ENCODE data around the gene OSBPL7. TPM values are rescaled to one million over a fixed set of nuclear protein-coding genes. Genes with fewer than 3 reads are reported as not detected.

Gene OSBPL7
- total and polyA plus RNA-seq, 2 donors (not counting 1 experiment from before 2014, with no cell fraction given), result 51.0 to 61.3 TPM

GRCh38 chr17:47840742-47841487, 19.3 kb upstream of the OSBPL7 start, which contains the start of gene SCRN2:
SCRN2 (minus strand) TSS chr17:47841273; CDS start chr17:47840843, 430 bp downstream.
- WGBS (ENCODE audit: insufficient coverage), result under 1% methylated on average over 55 of the region's 55 CpGs
- ATAC-seq (ENCODE audit: low read depth) (peak; percentile 94), DNase-seq (peak; percentile 90)
- H3K79me2 ChIP-seq (ENCODE audit: control insufficient read depth, insufficient read depth, low read length), result peaks cover 11% of the 10 kb centered on the region
- H3K36me3 ChIP-seq (replicated peaks in 1 of 2; ENCODE audit: control extremely low read depth in 1 of 2, control insufficient read depth in 1 of 2, extremely low read depth in 1 of 2, insufficient read depth in 2 of 2, low read length in 1 of 2), result peaks cover 0 to 11% of the 10 kb centered on the region in 2 experiments
- peak within 1 kb of the TSS; percentile 89 for H3K27ac Mint-ChIP-seq
- POLR2A ChIA-PET, result interaction anchor here (1.1 to 1.6 kb wide), 5 partner anchors 10 to 191 kb away, joined by 4 to 14 read pairs (median 8); partner anchors contain the start of genes CDK5RAP3, KPNB1, LRRC46 and MRPL10
- CTCF ChIA-PET, result interaction anchor here (1.0 to 19.9 kb wide), 19 partner anchors 9 to 180 kb away, joined by 3 to 436 read pairs (median 3); partner anchors contain the start of genes CDK5RAP3, LRRC46, MRPL10 and SP2
- H3K9ac ChIP-seq (ENCODE audit: low read length), result peak within 1 kb of the TSS; percentile 83
- H3K4me3 Mint-ChIP-seq, result peak within 1 kb of the TSS; percentile 97
- peak within 1 kb of the TSS; percentile 26 to 75 for H3K27ac ChIP-seq (ENCODE audit: low read length in 2 of 2)
- peak within 1 kb of the TSS; percentile 89 for H3K4me2 ChIP-seq (replicated peaks; ENCODE audit: low read depth, low read length, poor library complexity, severe bottlenecking)
- H4K20me1 ChIP-seq (ENCODE audit: control insufficient read depth, insufficient read depth, low read length, poor library complexity, severe bottlenecking), result no peaks in the 10 kb centered on the region
- peaks cover 9 to 18% of the 10 kb centered on the region in 2 donors for H3K4me1 ChIP-seq (ENCODE audit: control insufficient read depth in 2 of 2, insufficient read depth in 2 of 2, low read length in 2 of 2)
- intact Hi-C loops (cut with micrococcal nuclease), result loop anchor here (1.0 to 2.0 kb wide), 6 partner anchors 10 to 184 kb away; partner anchors contain the start of genes CDK5RAP3, LRRC46, MRPL10 and PNPO
- H3K4me1 Mint-ChIP-seq, result peaks cover 26% of the 10 kb centered on the region
- H3K27me3 ChIP-seq (replicated peaks in 1 of 4; ENCODE audit: control extremely low read depth in 1 of 4, control insufficient read depth in 3 of 4, insufficient read depth in 4 of 4, low read length in 3 of 4), result peaks cover 0 to 23% (median 12%) of the 10 kb centered on the region in 4 experiments
- TF ChIP-seq, protein P1, sequence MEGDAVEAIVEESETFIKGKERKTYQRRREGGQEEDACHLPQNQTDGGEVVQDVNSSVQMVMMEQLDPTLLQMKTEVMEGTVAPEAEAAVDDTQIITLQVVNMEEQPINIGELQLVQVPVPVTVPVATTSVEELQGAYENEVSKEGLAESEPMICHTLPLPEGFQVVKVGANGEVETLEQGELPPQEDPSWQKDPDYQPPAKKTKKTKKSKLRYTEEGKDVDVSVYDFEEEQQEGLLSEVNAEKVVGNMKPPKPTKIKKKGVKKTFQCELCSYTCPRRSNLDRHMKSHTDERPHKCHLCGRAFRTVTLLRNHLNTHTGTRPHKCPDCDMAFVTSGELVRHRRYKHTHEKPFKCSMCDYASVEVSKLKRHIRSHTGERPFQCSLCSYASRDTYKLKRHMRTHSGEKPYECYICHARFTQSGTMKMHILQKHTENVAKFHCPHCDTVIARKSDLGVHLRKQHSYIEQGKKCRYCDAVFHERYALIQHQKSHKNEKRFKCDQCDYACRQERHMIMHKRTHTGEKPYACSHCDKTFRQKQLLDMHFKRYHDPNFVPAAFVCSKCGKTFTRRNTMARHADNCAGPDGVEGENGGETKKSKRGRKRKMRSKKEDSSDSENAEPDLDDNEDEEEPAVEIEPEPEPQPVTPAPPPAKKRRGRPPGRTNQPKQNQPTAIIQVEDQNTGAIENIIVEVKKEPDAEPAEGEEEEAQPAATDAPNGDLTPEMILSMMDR (IDR thresholded peaks at IDR 0.05), result peak; percentile 94
- TF ChIP-seq EZH2 (IDR thresholded peaks at IDR 0.05; ENCODE audit: borderline replicate concordance, insufficient read depth, low read depth, low read length, poor library complexity, severe bottlenecking), result no peak
- H3K9me3 ChIP-seq (ENCODE audit: control extremely low read depth in 1 of 3, control insufficient read depth in 2 of 3, insufficient read depth in 1 of 3, low read length in 2 of 3), result no peaks in the 10 kb centered on the region
- peak within 1 kb of the TSS; percentile 95 for H2AFZ ChIP-seq (ENCODE audit: insufficient read depth, low read depth, low read length, poor library complexity, severe bottlenecking)
- peak within 1 kb of the TSS; percentile 58 to 87 (median 79) for H3K4me3 ChIP-seq (ENCODE audit: control extremely low read depth in 1 of 5, extremely low read depth in 1 of 5, insufficient read depth in 1 of 5, low read depth in 2 of 5, low read length in 4 of 5)
- H3K27me3 Mint-ChIP-seq, result peaks cover 20% of the 10 kb centered on the region
- H3K9me3 Mint-ChIP-seq (ENCODE audit: insufficient read depth), result no peaks in the 10 kb centered on the region
